Activated B cell treated with CpG ODN at 0.5 μM for 24 hours (primary cell): ENCODE results near the gene IL1RN. TPM values are rescaled to one million over a fixed set of nuclear protein-coding genes. Genes with fewer than 3 reads are reported as not detected.
"Not testable (repeated sequence)": the region's sequence is repeated elsewhere in the genome, so short reads cannot be mapped to it uniquely, and the experiment has no call there.

Source experiments
- ATAC-seq: fragments of 200-7000 bp; cut with Tn5 transposase; one replicate; pipeline ENCODE4 v1.10.0; 2021; ENCODE audit warnings: low read depth, mild to moderate bottlenecking, moderate library complexity
- CTCF ChIA-PET: fragments of 350-600 bp; sonication (Branson Sonifier 250); formaldehyde crosslinking; loops from one replicate; lab custom pipeline; 2021; ENCODE audit warnings: antibody characterized with exemption; lab: Charles Lee
- POLR2A ChIA-PET: fragments of 350-600 bp; sonication (Branson Sonifier 250); formaldehyde crosslinking; loops from one replicate; lab custom pipeline; 2021; ENCODE audit warnings: antibody characterized with exemption; lab: Charles Lee
- DNase-seq: peaks from one replicate; pipeline ENCODE4 v3.0.0; 2022
- H3K27ac Mint-ChIP-seq: one replicate; pipeline ENCODE4 v1.8.0; 2020; ENCODE audit warnings: mixed read lengths
- H3K27me3 Mint-ChIP-seq: one replicate; pipeline ENCODE4 v1.8.0; 2021; ENCODE audit warnings: mixed read lengths
- H3K36me3 Mint-ChIP-seq: one replicate; pipeline ENCODE4 v1.8.0; 2021; ENCODE audit warnings: low read depth, mixed read lengths
- H3K4me1 Mint-ChIP-seq: one replicate; pipeline ENCODE4 v1.8.0; 2021; ENCODE audit warnings: mixed read lengths
- H3K4me3 Mint-ChIP-seq: one replicate; pipeline ENCODE4 v1.8.0; 2020; ENCODE audit warnings: mild to moderate bottlenecking, mixed read lengths
- H3K9me3 Mint-ChIP-seq: one replicate; pipeline ENCODE4 v1.8.0; 2020; ENCODE audit warnings: mixed read lengths
- intact Hi-C: fragments of 100-400 bp; cut with micrococcal nuclease; formaldehyde crosslinking; loops from one replicate; pipeline ENCODE4 v1.15.1; 2024
- total RNA-seq: library from RNA; stranded (reverse); gene quantifications from 2 replicates; pipeline ENCODE4 v1.2.3, GENCODE V29; 2022
- TF ChIP-seq, protein P1 (sequence below): fragments of 200-600 bp; IDR thresholded peaks from one replicate; pipeline ENCODE4 v1.8.0; 2022; ENCODE audit warnings: antibody characterized with exemption, mild to moderate bottlenecking

IL1RN gene
- total RNA-seq, 1 donor from 2014 or later, result not detected

- TF ChIP-seq, protein P1, sequence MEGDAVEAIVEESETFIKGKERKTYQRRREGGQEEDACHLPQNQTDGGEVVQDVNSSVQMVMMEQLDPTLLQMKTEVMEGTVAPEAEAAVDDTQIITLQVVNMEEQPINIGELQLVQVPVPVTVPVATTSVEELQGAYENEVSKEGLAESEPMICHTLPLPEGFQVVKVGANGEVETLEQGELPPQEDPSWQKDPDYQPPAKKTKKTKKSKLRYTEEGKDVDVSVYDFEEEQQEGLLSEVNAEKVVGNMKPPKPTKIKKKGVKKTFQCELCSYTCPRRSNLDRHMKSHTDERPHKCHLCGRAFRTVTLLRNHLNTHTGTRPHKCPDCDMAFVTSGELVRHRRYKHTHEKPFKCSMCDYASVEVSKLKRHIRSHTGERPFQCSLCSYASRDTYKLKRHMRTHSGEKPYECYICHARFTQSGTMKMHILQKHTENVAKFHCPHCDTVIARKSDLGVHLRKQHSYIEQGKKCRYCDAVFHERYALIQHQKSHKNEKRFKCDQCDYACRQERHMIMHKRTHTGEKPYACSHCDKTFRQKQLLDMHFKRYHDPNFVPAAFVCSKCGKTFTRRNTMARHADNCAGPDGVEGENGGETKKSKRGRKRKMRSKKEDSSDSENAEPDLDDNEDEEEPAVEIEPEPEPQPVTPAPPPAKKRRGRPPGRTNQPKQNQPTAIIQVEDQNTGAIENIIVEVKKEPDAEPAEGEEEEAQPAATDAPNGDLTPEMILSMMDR, result no peak
- H3K4me3 Mint-ChIP-seq, result no peak overlapping the region
- peaks cover 8% of the 10 kb centered on the region for H3K4me1 Mint-ChIP-seq
- DNase-seq, result no peak
- H3K9me3 Mint-ChIP-seq, result peaks cover 14% of the 10 kb centered on the region
- ChIA-PET POLR2A (no interaction called here), CTCF (no interaction called here)
- intact Hi-C loops, result no loop called here
- peaks cover 13% of the 10 kb centered on the region for H3K27me3 Mint-ChIP-seq
- H3K27ac Mint-ChIP-seq, result no peak overlapping the region
- H3K36me3 Mint-ChIP-seq, result peaks cover 6% of the 10 kb centered on the region
- no peak for ATAC-seq
Measured at GRCh38 chr2:113092864-113093612, 34.4 kb upstream of the IL1RN start.

- H3K27me3 Mint-ChIP-seq, result peaks cover 13% of the 10 kb centered on the region
- CTCF ChIA-PET, result no interaction called here
- H3K4me3 Mint-ChIP-seq, result no peak overlapping the region
- TF ChIP-seq, protein P1, result no peak
- intact Hi-C loops, result no loop called here
- peaks cover 13% of the 10 kb centered on the region for H3K4me1 Mint-ChIP-seq
- DNase-seq (no peak), ATAC-seq (no peak)
- POLR2A ChIA-PET, result no interaction called here
- no peak overlapping the region for H3K27ac Mint-ChIP-seq
- peaks cover 6% of the 10 kb centered on the region for H3K36me3 Mint-ChIP-seq
- peaks cover 14% of the 10 kb centered on the region for H3K9me3 Mint-ChIP-seq
Measured at GRCh38 chr2:113093613-113093977, 33.8 kb upstream of the IL1RN start.

DNA sequence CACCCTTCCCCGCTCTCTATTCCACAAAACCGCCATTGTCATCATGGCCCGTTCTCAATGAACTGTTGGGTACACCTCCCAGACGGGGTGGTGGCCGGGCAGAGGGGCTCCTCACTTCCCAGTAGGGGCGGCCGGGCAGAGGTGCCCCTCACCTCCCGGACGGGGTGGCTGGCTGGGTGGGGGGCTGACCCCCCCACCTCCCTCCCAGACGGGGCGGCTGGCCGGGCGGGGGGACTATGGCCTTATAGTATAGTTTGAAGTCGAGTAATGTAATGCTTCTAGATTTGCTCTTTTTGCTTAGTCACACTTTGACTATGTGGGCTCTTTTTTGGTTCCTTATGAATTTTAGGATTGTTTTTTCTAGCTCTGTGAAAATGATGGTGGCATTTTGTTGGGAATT, 31.1 kb upstream of the IL1RN start:
- DNase-seq, ATAC-seq, intact Hi-C loops, H3K36me3 Mint-ChIP-seq, POLR2A ChIA-PET, CTCF ChIA-PET, H3K27ac Mint-ChIP-seq, H3K4me3 Mint-ChIP-seq: not testable (repeated sequence)
- Mint-ChIP-seq H3K4me1 (peaks cover 13% of the 10 kb centered on the region), H3K9me3 (peaks cover 14% of the 10 kb centered on the region), H3K27me3 (peaks cover 16% of the 10 kb centered on the region)

DNA sequence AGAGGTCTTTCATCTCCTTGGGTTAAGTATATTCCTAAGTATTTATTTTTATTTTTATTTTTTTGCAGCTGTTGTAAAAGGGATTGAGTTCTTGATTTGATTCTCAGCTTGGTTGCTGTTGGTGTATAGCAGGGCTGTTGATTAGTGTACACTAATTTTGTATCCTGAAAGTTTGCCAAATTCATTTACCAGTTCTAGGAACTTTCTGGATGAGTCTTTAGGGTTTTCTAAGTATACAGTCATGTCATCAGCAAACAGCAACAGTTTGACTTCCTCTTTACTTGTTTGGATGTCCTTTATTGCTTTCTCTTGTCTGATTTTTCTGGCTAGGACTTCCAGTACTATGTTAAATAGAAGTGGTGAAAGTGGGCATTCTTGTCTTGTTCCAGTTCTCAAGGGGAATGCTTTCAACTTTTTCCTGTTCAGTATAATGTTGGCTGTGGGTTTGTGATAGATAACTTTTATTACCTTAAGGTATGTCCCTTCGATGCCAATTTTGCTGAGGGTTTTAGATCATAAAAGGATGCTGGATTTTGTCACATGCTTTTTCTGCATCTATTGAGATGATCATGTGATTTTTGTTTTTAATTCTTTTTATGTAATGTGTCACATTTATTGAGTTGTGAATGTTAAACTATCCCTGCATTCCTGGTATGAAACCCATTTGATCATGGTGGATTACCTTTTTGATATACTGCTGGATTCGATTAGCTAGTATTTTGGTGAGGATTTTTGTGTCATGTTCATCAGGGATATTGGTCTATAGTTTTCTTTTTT, 30.4 kb upstream of the IL1RN start:
- H3K4me3 Mint-ChIP-seq, CTCF ChIA-PET, ATAC-seq, intact Hi-C loops, DNase-seq, H3K27ac Mint-ChIP-seq, H3K36me3 Mint-ChIP-seq: not testable (repeated sequence)
- H3K27me3 Mint-ChIP-seq, result peaks cover 16% of the 10 kb centered on the region
- peaks cover 13% of the 10 kb centered on the region for H3K4me1 Mint-ChIP-seq
- peaks cover 14% of the 10 kb centered on the region for H3K9me3 Mint-ChIP-seq
- POLR2A ChIA-PET, result interaction anchor here (0.6 to 1.6 kb wide), 2 partner anchors 78 to 294 kb away, joined by 3 to 6 read pairs; no protein-coding TSS in a partner anchor

- POLR2A ChIA-PET, result interaction anchor here (1.6 kb wide), 1 partner anchor 77 kb away, joined by 6 read pairs; no protein-coding TSS in a partner anchor
- H3K9me3 Mint-ChIP-seq, result peaks cover 19% of the 10 kb centered on the region
Measured at GRCh38 chr2:113098041-113098440, 29.4 kb upstream of the IL1RN start.

More at GRCh38 chr2:113098041-113098440, 29.4 kb upstream of the IL1RN start:
- Mint-ChIP-seq H3K36me3 (peaks cover 6% of the 10 kb centered on the region), H3K27ac (peak overlapping the region; percentile 4), H3K4me3 (peak overlapping the region; percentile 60), H3K27me3 (peaks cover 20% of the 10 kb centered on the region), H3K4me1 (peaks cover 13% of the 10 kb centered on the region)
- CTCF ChIA-PET, result interaction anchor here (0.9 kb wide), 1 partner anchor 24 kb away, joined by 4 read pairs; no protein-coding TSS in a partner anchor
- intact Hi-C loops, result no loop called here
- DNase-seq, result no peak
- TF ChIP-seq, protein P1, result no peak
- ATAC-seq, result no peak
